SU-DHL-6 (cell line): ENCODE results near the gene RANBP17.

Experiments used
- H2AFZ ChIP-seq: fragments of 200-600 bp; sonication (generic); 2 replicates; pipeline ENCODE4 v1.6.1; 2014; ENCODE audit warnings: low read depth, mild to moderate bottlenecking, moderate library complexity, mixed read lengths, antibody characterized with exemption, low read length; ENCODE audit not compliant: severe bottlenecking
- H3F3A ChIP-seq: fragments of 200-600 bp; shearing (Covaris generic); 2 replicates; pipeline ENCODE4 v1.6.0; 2016; ENCODE audit warnings: antibody characterized with exemption, mild to moderate bottlenecking; ENCODE audit not compliant: insufficient read depth
- H3K27ac ChIP-seq: fragments of 200-600 bp; sonication (generic); 2 replicates; pipeline ENCODE4 v1.5.1; 2016; ENCODE audit warnings: low read depth, mild to moderate bottlenecking, low read length, moderate library complexity, mixed read lengths
- H3K27me3 ChIP-seq: fragments of 200-600 bp; sonication (generic), shearing (Covaris generic); 2 replicates; pipeline ENCODE4 v1.6.0; 2014; ENCODE audit warnings: mild to moderate bottlenecking, low read length
- H3K36me3 ChIP-seq: fragments of 200-600 bp; sonication (generic); 2 replicates; pipeline ENCODE4 v1.6.1; 2014; ENCODE audit warnings: mild to moderate bottlenecking, low read length, mixed read lengths
- H3K4me2 ChIP-seq: fragments of 300-600, 200-600 bp; shearing (Covaris generic), sonication (generic); 2 replicates; pipeline ENCODE4 v1.6.0; 2014; ENCODE audit warnings: low read length, low read depth, mild to moderate bottlenecking; ENCODE audit not compliant: poor library complexity, severe bottlenecking
- H3K4me3 ChIP-seq: fragments of 200-600 bp; sonication (generic); 2 replicates; pipeline ENCODE4 v1.5.1; 2014; ENCODE audit warnings: antibody characterized with exemption, low read length, mild to moderate bottlenecking, mixed read lengths; ENCODE audit not compliant: insufficient read depth, poor library complexity, severe bottlenecking
- H3K79me2 ChIP-seq: fragments of 200-600 bp; sonication (generic); 2 replicates; pipeline ENCODE4 v1.6.1; 2014; ENCODE audit warnings: mild to moderate bottlenecking, low read length, moderate library complexity; ENCODE audit not compliant: insufficient read depth
- H3K9ac ChIP-seq: fragments of 200-600 bp; sonication (generic); 2 replicates; pipeline ENCODE4 v1.7.0; 2014; ENCODE audit warnings: mild to moderate bottlenecking, low read length
- H3K9me2 ChIP-seq: fragments of 200-600 bp; sonication (generic); replicated peaks from 2 replicates; pipeline ENCODE4 v1.6.1; 2014; ENCODE audit warnings: low read length; ENCODE audit not compliant: insufficient read depth
- H3K9me3 ChIP-seq: fragments of 200-600 bp; sonication (generic); 2 replicates; pipeline ENCODE4 v1.6.1; 2014; ENCODE audit warnings: low read length, mixed read lengths; ENCODE audit not compliant: insufficient read depth
- H4K20me1 ChIP-seq: fragments of 200-600 bp; sonication (generic); 2 replicates; pipeline ENCODE4 v1.6.1; 2014; ENCODE audit warnings: low read depth, mild to moderate bottlenecking, antibody characterized with exemption, low read length, moderate library complexity, mixed read lengths
- CTCF ChIP-seq: fragments of 200-600 bp; sonication (generic); IDR thresholded peaks from one replicate; pipeline ENCODE4 v1.5.1; 2017; ENCODE audit warnings: antibody characterized with exemption, mild to moderate bottlenecking, low read length, moderate library complexity; ENCODE audit not compliant: insufficient read depth, poor library complexity, severe bottlenecking
- EZH2phosphoT487 ChIP-seq: fragments of 200-600 bp; sonication (generic), shearing (Covaris generic); conservative IDR thresholded peaks from 2 replicates; pipeline ENCODE4 v1.6.1; 2018; ENCODE audit warnings: mild to moderate bottlenecking, antibody characterized with exemption, low read length, moderate library complexity, mixed read lengths

The RANBP17 gene

GRCh38 chr5:171251519-171251918 lies 389.7 kb downstream of the RANBP17 start:
- no peak overlapping the region for H2AFZ ChIP-seq
- H3K9me2 ChIP-seq: no peaks in the 10 kb centered on the region
- no peak overlapping the region for H3K4me2 ChIP-seq
- H3K9me3 ChIP-seq: no peaks in the 10 kb centered on the region
- no peaks in the 10 kb centered on the region for H3K79me2 ChIP-seq
- H3K9ac ChIP-seq: no peak overlapping the region
- H3K36me3 ChIP-seq: no peaks in the 10 kb centered on the region
- no peak overlapping the region for H3K27ac ChIP-seq
- TF ChIP-seq EZH2phosphoT487 (no peak), CTCF (no peak)
- H3K27me3 ChIP-seq: no peaks in the 10 kb centered on the region
- no peak overlapping the region for H3K4me3 ChIP-seq
- no peaks in the 10 kb centered on the region for H4K20me1 ChIP-seq
- H3F3A ChIP-seq: no peaks in the 10 kb centered on the region

GRCh38 chr5:171252674-171253073 lies 390.9 kb downstream of the RANBP17 start:
- no peak for TF ChIP-seq CTCF
- TF ChIP-seq EZH2phosphoT487: no peak
- Histone ChIP-seq H3K4me2 (no peak overlapping the region), H3K27ac (no peak overlapping the region), H3K9ac (no peak overlapping the region), H3K9me3 (no peaks in the 10 kb centered on the region), H3K36me3 (no peaks in the 10 kb centered on the region), H3K4me3 (no peak overlapping the region), H3K79me2 (no peaks in the 10 kb centered on the region), H3F3A (no peaks in the 10 kb centered on the region), H4K20me1 (no peaks in the 10 kb centered on the region), H3K27me3 (no peaks in the 10 kb centered on the region), H3K9me2 (no peaks in the 10 kb centered on the region), H2AFZ (no peak overlapping the region)

- Histone ChIP-seq H3K27me3 (no peaks in the 10 kb centered on the region), H3K36me3 (no peaks in the 10 kb centered on the region), H3K79me2 (no peaks in the 10 kb centered on the region), H2AFZ (no peak overlapping the region), H3K4me3 (no peak overlapping the region), H3K9ac (no peak overlapping the region), H3K27ac (no peak overlapping the region), H3K4me2 (no peak overlapping the region), H4K20me1 (no peaks in the 10 kb centered on the region), H3K9me3 (no peaks in the 10 kb centered on the region), H3F3A (no peaks in the 10 kb centered on the region), H3K9me2 (no peaks in the 10 kb centered on the region)
- TF ChIP-seq EZH2phosphoT487 (no peak), CTCF (no peak)
These were observed 397.1 kb downstream of the RANBP17 start for GRCh38 chr5:171258737-171259415.
